HG02759 (cell line): ENCODE measurements around the gene UVRAG.

Source experiments
- ATAC-seq: cut with Tn5 transposase; IDR thresholded peaks from one replicate; pipeline ENCODE4 v1.9.1; 2021; ENCODE audit warnings: mild to moderate bottlenecking, moderate library complexity; ENCODE audit not compliant: unreplicated experiment

The UVRAG gene

DNA sequence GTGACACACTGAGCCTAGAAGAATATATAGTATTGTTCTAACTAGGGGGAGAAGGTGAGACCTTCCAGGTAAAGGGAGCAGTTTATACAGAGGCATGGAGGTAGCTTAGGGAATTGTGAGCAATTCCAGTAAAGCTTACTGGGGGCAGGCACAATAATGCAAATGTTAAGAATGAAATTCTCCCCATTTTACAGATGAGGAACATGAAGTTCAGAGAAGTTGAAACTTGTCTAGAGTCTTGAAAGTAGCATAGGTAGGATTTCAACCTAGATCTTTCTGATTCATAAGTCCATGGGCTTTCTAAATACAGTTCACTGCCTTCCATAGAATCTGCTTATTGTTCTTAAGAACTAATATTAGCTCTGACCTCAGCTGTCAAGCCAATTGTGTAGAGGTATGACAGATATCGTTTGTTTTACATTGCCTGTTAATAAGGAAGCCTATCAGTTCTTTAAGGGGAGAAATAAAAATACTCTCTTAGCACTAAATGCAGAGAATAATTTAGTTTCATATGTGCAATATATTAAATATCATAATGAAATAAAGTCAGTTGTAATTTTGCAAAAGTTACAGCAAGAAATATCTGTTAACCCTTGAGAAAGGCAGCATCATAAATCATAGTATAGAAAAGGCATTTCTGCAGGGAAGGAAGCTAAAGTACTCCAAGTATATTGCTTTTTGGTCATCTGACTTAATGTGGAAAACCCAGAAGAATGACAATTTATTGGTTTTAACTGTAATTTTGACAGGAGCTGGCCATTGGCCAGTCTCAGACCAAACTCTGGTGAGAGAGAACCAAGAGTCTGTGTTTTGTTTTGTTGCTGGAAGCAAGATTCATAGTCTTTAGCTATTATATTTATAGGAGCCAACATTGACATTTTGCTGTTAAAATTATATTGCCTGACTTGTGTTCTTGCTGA is 181.8 kb downstream of the UVRAG start:
- no peak for ATAC-seq

GRCh38 chr11:76004400-76004799 is 189.4 kb downstream of the UVRAG start:
- ATAC-seq: no peak

GRCh38 chr11:76005756-76006155 is 190.7 kb downstream of the UVRAG start:
- ATAC-seq: no peak

- no peak for ATAC-seq
Observed at GRCh38 chr11:76007166-76007565, 192.2 kb downstream of the UVRAG start.

- no peak for ATAC-seq
Observed at GRCh38 chr11:76008474-76008873, 193.5 kb downstream of the UVRAG start.

GRCh38 chr11:76010051-76010450 is 195.0 kb downstream of the UVRAG start:
- no peak for ATAC-seq

DNA sequence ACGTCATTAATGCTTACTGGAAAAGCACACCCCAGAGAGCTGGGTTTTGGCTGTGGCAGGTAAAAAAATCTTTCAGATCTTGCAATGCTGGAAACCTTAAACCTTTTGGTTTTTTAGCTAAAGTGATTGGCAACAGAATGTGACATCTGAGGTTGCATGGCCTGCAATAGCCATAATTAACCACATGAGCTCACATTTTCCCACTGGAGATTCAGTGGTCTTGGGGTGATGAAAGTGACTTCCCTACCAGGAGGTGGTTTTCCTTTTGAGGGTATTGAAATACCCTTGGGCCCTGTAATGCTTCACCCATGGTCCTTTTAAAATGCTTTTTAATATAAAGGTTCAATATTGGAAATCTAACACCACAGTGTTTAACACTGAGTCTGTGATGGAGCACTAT is 198.5 kb downstream of the UVRAG start:
- no peak for ATAC-seq

DNA sequence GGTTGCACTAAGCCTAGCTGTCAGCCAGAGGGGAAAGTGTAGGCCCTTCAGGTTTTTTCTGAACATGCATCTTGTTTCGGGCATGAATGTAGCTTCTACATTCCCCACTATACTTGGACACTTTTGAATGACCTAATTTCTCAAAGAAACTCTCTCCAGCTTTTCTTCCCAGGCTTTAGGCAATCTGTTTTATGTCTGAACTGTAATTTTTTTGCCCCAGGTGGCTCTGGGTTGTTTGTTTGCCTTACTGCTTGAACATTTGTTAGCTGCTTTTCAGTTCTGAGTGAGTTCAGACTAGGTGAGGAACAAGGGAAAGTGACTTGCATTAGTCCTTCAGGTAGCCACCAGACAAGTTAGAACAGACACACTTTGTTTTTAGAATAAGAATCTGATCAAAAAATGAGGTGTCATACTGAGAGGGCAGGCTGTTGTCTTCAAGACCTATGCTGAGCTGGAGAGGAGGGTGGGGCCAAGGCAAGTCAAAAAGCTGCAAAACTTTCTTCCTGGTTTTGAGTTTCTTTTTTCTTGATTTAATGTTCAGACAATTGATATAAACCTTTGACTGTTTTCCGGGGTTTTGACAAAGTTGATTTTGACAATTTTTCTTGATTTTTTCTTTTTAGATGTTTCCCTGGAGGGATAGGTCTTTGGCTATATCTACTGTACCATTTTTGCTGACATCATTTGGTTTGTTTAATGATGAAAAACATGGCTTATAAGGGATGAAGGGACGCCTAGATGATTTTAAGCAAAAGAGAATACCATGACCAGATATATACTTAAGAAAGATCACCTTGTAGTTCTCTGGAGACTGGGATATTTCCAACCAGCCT is 208.4 kb downstream of the UVRAG start:
- ATAC-seq: no peak

DNA sequence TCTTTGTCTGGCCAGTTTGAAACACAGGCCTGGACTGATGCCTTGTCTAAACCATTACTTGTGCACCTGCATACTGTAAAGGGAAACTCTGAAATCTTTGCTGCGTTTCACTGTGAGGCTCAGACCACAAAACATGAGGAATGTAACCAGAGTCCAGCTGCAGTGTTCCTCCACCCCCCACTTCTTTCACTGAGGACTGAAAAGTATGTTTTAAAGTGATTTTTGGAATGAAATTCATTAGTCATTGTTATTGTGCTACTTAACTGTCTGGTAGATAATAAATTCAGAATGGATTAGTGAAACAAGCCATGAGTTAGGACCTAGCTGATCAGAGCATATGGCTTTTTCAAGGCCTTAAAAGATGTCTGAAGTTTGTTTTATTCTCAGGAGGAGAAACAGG is 210.1 kb downstream of the UVRAG start:
- ATAC-seq: no peak

GRCh38 chr11:76025817-76026216 is 210.8 kb downstream of the UVRAG start:
- no peak for ATAC-seq

GRCh38 chr11:76026281-76026680 is 211.3 kb downstream of the UVRAG start:
- ATAC-seq: no peak

DNA sequence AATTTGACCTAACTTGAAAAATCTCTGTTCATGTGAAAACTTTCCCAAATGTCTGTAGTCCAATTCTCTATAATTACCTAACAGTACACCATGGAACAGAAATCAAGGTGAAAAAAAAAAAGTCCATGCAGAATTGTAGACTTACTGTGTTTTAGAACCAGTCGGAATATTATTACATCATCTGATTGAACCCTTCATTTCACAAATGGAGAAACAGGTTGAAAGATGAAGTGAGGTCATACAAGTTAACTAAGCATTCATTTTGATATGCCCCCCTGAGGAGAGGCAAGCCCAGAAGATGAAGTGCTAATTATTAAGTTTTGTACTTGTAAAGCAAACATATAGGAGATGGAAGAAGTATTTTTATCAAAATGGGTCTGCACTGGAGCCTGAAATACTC is 211.9 kb downstream of the UVRAG start:
- ATAC-seq: no peak

- no peak for ATAC-seq
Observed at GRCh38 chr11:76030286-76030685, 215.3 kb downstream of the UVRAG start.

GRCh38 chr11:76030968-76031590 is 216.1 kb downstream of the UVRAG start:
- ATAC-seq: no peak

DNA sequence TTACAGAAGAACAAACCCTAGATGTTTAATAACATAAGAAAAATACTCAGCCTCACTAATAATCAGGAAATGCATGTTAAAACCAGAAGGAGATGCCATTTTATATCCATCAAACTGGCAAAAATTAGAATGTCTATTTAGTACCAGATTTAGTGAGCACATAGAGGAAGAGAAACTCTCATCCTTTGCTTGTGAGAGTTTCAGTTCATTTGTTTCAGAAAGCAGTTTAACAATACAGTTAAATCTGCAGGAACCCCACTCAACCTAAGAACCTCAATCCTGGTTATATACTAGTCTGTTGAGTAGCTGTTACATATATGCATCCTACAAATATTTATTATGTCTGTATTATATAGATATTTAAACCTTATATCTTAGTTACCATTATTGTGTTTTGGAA is 218.7 kb downstream of the UVRAG start:
- no peak for ATAC-seq

- ATAC-seq: no peak
Observed at GRCh38 chr11:76035020-76035419, 220.0 kb downstream of the UVRAG start.

DNA sequence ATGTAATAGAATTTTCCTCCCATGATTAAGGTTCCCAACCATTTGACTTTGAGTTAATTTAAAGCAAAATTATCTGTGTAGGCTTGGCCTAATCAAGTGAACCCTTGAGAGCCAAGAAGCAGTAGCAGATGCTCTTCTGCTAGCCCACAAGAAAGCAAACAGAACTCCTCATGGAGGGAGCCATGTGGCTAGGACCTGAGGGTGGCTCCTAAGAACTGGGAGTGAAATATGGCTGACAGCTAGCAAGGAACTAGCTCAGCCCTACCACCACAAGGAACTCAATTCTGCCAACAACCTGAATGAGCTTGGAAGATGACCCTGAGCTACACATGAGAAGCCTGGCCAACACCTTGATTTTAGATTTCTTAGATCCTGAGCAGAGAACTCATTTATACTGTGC is 223.6 kb downstream of the UVRAG start:
- no peak for ATAC-seq

- no peak for ATAC-seq
Observed at GRCh38 chr11:76041208-76041607, 226.2 kb downstream of the UVRAG start.

DNA sequence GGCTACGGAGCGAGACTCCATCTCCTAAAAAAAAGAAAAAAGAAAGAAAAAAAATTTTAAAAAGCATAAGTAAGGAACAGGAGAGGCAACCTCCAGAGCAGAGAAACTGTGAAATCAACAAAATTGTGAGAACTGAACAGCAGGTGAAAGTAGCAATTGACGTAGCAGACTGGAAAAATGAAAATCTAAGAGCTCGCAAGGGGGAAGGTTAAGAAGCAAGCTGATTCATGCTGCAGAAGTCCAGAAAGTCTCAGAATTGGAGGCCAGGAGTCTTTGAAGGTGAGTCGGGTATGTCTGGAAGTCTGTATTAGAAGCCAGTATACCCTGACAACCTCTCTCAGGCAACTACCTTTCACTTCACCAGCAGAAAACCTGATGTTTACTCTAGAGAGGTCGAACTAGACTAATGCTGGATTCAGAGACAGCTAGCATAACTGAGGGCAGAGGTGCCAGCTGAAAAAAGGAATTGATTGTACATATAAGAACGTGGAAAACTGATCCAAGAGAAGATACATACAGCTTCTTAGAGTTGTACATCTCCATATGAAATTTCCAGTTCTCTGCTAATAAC is 229.8 kb downstream of the UVRAG start:
- no peak for ATAC-seq

DNA sequence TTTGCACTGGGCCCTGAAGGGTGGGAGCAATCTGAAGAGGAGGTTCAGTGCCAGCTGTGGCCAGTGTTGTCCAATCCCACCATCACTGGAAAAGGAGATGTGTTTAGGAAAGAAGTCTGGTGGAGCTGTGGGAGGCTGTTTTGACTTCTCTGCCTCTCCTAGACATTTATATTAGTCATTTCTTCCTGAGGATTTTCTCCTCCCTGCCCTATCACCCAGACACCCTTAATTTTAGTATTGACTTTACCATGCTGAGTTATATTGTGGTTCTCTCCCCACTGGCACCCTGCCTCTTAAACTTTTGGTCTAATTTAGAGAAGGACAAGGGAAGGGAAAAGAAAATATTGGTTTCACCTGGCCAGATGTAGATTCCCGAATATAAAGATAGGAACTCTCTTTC is 232.2 kb downstream of the UVRAG start:
- no peak for ATAC-seq

GRCh38 chr11:76047766-76048165 is 232.8 kb downstream of the UVRAG start:
- no peak for ATAC-seq
